ENCODE measurements around the gene RNF144A. TPM values are rescaled to one million over a fixed set of nuclear protein-coding genes. Genes with fewer than 3 reads are reported as not detected.

RNF144A gene
- total and polyA plus RNA-seq, 2 donors (not counting 3 experiments of a cell fraction or from before 2014, with no cell fraction given), result 9.7 to 28.8 TPM

- H3K4me2 ChIP-seq (ENCODE audit: insufficient read depth, low read length), result no peak overlapping the region
- no TSS peak for BruUV-seq (replicated peaks)
- peaks cover 3% of the 10 kb centered on the region for H3K4me1 ChIP-seq (ENCODE audit: control insufficient read depth, extremely low read depth, insufficient read depth, low read length)
- H3K27ac ChIP-seq (ENCODE audit: insufficient read depth, low read depth, low read length), result no peak overlapping the region
- no peak overlapping the region for H2AFZ ChIP-seq (ENCODE audit: low read depth, low read length)
- no peak overlapping the region for H3K4me3 ChIP-seq (replicated peaks in 1 of 3; ENCODE audit: insufficient read depth in 1 of 3, low read depth in 1 of 3, low read length in 3 of 3)
- intact Hi-C loops (cut with micrococcal nuclease) (loop anchor here (2.0 kb wide), 1 partner anchor 17 kb away; no protein-coding TSS in a partner anchor), dilution Hi-C loops (cut with MboI; ENCODE audit: extremely low pct_ligation_motif_present, low sequenced_read_pairs) (no loop called here)
- H3K9me1 ChIP-seq (replicated peaks; ENCODE audit: control insufficient read depth, extremely low read depth, insufficient read depth, low read length), result no peaks in the 10 kb centered on the region
- no peaks in the 10 kb centered on the region for H3K9me3 ChIP-seq (replicated peaks; ENCODE audit: control insufficient read depth, insufficient read depth, low read length)
- no peak overlapping the region for H3K9ac ChIP-seq (replicated peaks; ENCODE audit: extremely low read depth, insufficient read depth, low read length)
- POLR2A ChIA-PET, result no interaction called here
- FAIRE-seq, result no peak
- no peaks in the 10 kb centered on the region for H3K36me3 ChIP-seq (ENCODE audit: control insufficient read depth in 2 of 2, extremely low read depth in 1 of 2, insufficient read depth in 2 of 2, low read length in 2 of 2)
- no peak for DNase-seq (ENCODE audit: low read depth, low spot score)
- no peaks in the 10 kb centered on the region for H3K79me2 ChIP-seq (ENCODE audit: control insufficient read depth, insufficient read depth, low read length)
- H4K20me1 ChIP-seq (replicated peaks; ENCODE audit: control insufficient read depth, extremely low read depth, insufficient read depth, low read length), result no peaks in the 10 kb centered on the region
- TF ChIP-seq FOS (IDR thresholded peaks at IDR 0.05; ENCODE audit: borderline replicate concordance, insufficient read depth, low read length), result no peak
- no peaks in the 10 kb centered on the region for H3K27me3 ChIP-seq (ENCODE audit: control insufficient read depth in 2 of 2, insufficient read depth in 2 of 2, low read length in 2 of 2)
- CTCF ChIA-PET, result interaction anchor here (1.6 kb wide), 1 partner anchor 11 kb away, joined by 3 read pairs; no protein-coding TSS in a partner anchor
Observed at GRCh38 chr2:6945821-6946220, 28.6 kb downstream of the RNF144A start.

GRCh38 chr2:6946722-6947121 is 29.5 kb downstream of the RNF144A start:
- Histone ChIP-seq H3K9me3 (replicated peaks; ENCODE audit: control insufficient read depth, insufficient read depth, low read length) (no peaks in the 10 kb centered on the region), H3K9ac (replicated peaks; ENCODE audit: extremely low read depth, insufficient read depth, low read length) (no peak overlapping the region), H3K27me3 (ENCODE audit: control insufficient read depth in 2 of 2, insufficient read depth in 2 of 2, low read length in 2 of 2) (no peaks in the 10 kb centered on the region), H3K9me1 (replicated peaks; ENCODE audit: control insufficient read depth, extremely low read depth, insufficient read depth, low read length) (no peaks in the 10 kb centered on the region), H3K4me1 (ENCODE audit: control insufficient read depth, extremely low read depth, insufficient read depth, low read length) (peaks cover 9% of the 10 kb centered on the region), H3K4me3 (replicated peaks in 1 of 3; ENCODE audit: insufficient read depth in 1 of 3, low read depth in 1 of 3, low read length in 3 of 3) (no peak overlapping the region), H2AFZ (ENCODE audit: low read depth, low read length) (no peak overlapping the region), H3K4me2 (ENCODE audit: insufficient read depth, low read length) (no peak overlapping the region), H3K79me2 (ENCODE audit: control insufficient read depth, insufficient read depth, low read length) (no peaks in the 10 kb centered on the region), H3K27ac (ENCODE audit: insufficient read depth, low read depth, low read length) (no peak overlapping the region), H4K20me1 (replicated peaks; ENCODE audit: control insufficient read depth, extremely low read depth, insufficient read depth, low read length) (no peaks in the 10 kb centered on the region), H3K36me3 (ENCODE audit: control insufficient read depth in 2 of 2, extremely low read depth in 1 of 2, insufficient read depth in 2 of 2, low read length in 2 of 2) (no peaks in the 10 kb centered on the region)
- intact Hi-C loops (cut with micrococcal nuclease), result loop anchor here (2.0 kb wide), 1 partner anchor 18 kb away; no protein-coding TSS in a partner anchor
- DNase-seq (ENCODE audit: low read depth, low spot score), result peak; percentile 63
- dilution Hi-C loops (cut with MboI; ENCODE audit: extremely low pct_ligation_motif_present, low sequenced_read_pairs), result no loop called here
- ChIA-PET CTCF (interaction anchor here (0.8 to 1.6 kb wide), 2 partner anchors 10 to 28 kb away, joined by 3 read pairs; no protein-coding TSS in a partner anchor), POLR2A (no interaction called here)
- no peak for TF ChIP-seq CTCF (IDR thresholded peaks at IDR 0.05; ENCODE audit: extremely low read depth in 1 of 2, insufficient read depth in 1 of 2, low read depth in 1 of 2, low read length in 2 of 2)
- peak; percentile 58 for TF ChIP-seq GATA2 (IDR thresholded peaks at IDR 0.05; ENCODE audit: insufficient read depth, insufficient read length, low read depth, low read length)
- BruUV-seq (replicated peaks), result no TSS peak
- peak; percentile 69 for FAIRE-seq

Measured in endothelial cell of umbilical vein (primary cell).